GM12878 (cell line): Measurements from ENCODE around the gene CYSRT1. TPM values are rescaled to one million over a fixed set of nuclear protein-coding genes. Genes with fewer than 3 reads are reported as not detected.

Experiments used
- ATAC-seq: fragments of 200-7000 bp; cut with Tn5 transposase; 3 replicates; pipeline ENCODE4 v1.9.1; 2020; ENCODE audit warnings: mild to moderate bottlenecking, moderate library complexity
- BruUV-seq: library from RNA; stranded (reverse); fragments of 400-500 nt; replicated peaks from 2 replicates; lab custom pipeline; 2021; lab: Mats Ljungman, UMichigan
- CTCF ChIA-PET: fragments of 300-600 bp; sonication (Branson Sonifier 250); formaldehyde crosslinking; extraction: SDS; loops from one replicate; lab custom pipeline; 2021; ENCODE audit warnings: inconsistent platforms; lab: Yijun Ruan, JAX
- POLR2A ChIA-PET: fragments of 350-600 bp; formaldehyde crosslinking; extraction: SDS; loops from one replicate; lab custom pipeline; 2021; ENCODE audit warnings: inconsistent platforms; lab: Charles Lee
- RAD21 ChIA-PET: fragments of 300-600 bp; sonication (Branson Sonifier 250); formaldehyde crosslinking; loops from one replicate; lab custom pipeline; 2023; ENCODE audit warnings: antibody characterized with exemption; ENCODE audit not compliant: unreplicated experiment; lab: Charles Lee
- SMC1A ChIA-PET: fragments of 300-600 bp; sonication (Branson Sonifier 250); formaldehyde crosslinking; loops from one replicate; lab custom pipeline; 2023; ENCODE audit not compliant: unreplicated experiment, uncharacterized antibody; lab: Charles Lee
- DNase-seq: peaks from one replicate; pipeline ENCODE4 v3.0.0-alpha.2; 2011; ENCODE audit warnings: low read depth, low spot score
- FAIRE-seq: peaks from 3 replicates; lab custom pipeline; 2011; peaks lifted over from hg19 to GRCh38; lab: Jason Lieb, UNC
- H2AFZ ChIP-seq: 2 replicates; pipeline ENCODE4 v1.6.0; 2011; ENCODE audit warnings: low read depth, low read length, control low read depth; ENCODE audit not compliant: control insufficient read depth
- H3K27ac ChIP-seq: 2 replicates; pipeline ENCODE4 v1.5.1; 2011; ENCODE audit warnings: control low read depth; ENCODE audit not compliant: control insufficient read depth, insufficient read depth
- H3K27me3 ChIP-seq, 2 experiments: replicated peaks in 1 of 2; 2 replicates each; pipeline versions ENCODE4 v1.6.0 to v1.6.1; 2011; ENCODE audit warnings: low read length in 1 of 2; ENCODE audit not compliant: control insufficient read depth in 2 of 2, insufficient read depth in 2 of 2
- H3K36me3 ChIP-seq, 2 experiments: 2 replicates each; pipeline ENCODE4 v1.5.1; 2011; ENCODE audit warnings: low read length in 1 of 2; ENCODE audit not compliant: control insufficient read depth in 2 of 2, insufficient read depth in 2 of 2
- H3K4me1 ChIP-seq: 2 replicates; pipeline ENCODE4 v1.6.1; 2011; ENCODE audit warnings: mild to moderate bottlenecking, low read length, moderate library complexity, mixed read lengths; ENCODE audit not compliant: control insufficient read depth, insufficient read depth
- H3K4me2 ChIP-seq: 2 replicates; pipeline ENCODE4 v1.6.0; 2011; ENCODE audit warnings: control low read depth; ENCODE audit not compliant: control insufficient read depth, insufficient read depth
- H3K4me3 ChIP-seq: fragments of 200-600 bp; sonication (generic); 2 replicates; pipeline ENCODE4 v1.5.1; 2016
- H3K79me2 ChIP-seq: 2 replicates; pipeline ENCODE4 v1.6.0; 2011; ENCODE audit warnings: low read length; ENCODE audit not compliant: control insufficient read depth, insufficient read depth
- H3K9ac ChIP-seq: 2 replicates; pipeline ENCODE4 v1.8.0; 2011; ENCODE audit warnings: low read length, control low read depth, mixed read lengths; ENCODE audit not compliant: control insufficient read depth, insufficient read depth
- H3K9me3 ChIP-seq: replicated peaks from 3 replicates; pipeline ENCODE4 v1.5.1; 2011; ENCODE audit warnings: mild to moderate bottlenecking, low read length; ENCODE audit not compliant: control insufficient read depth, insufficient read depth
- H4K20me1 ChIP-seq: 2 replicates; pipeline ENCODE4 v1.6.0; 2011; ENCODE audit not compliant: control insufficient read depth, insufficient read depth
- LARP7 ChIP-seq: fragments of 450-650 bp; IDR thresholded peaks from 2 replicates; pipeline ENCODE4 v1.6.1; 2017; ENCODE audit warnings: mild to moderate bottlenecking
- PAX5 ChIP-seq: IDR thresholded peaks from 2 replicates; pipeline ENCODE4 v1.6.1; 2011; ENCODE audit warnings: low read depth, low read length, borderline replicate concordance
- POLR2AphosphoS2 ChIP-seq: IDR thresholded peaks from 2 replicates; pipeline ENCODE4 v1.6.1; 2011; ENCODE audit warnings: low read depth, mild to moderate bottlenecking, low read length, improper control_type of control experiment, moderate library complexity
- WGBS: methylation state at CpG from one replicate; pipeline ENCODE4 v1.1.6; 2016; ENCODE audit warnings: low lambda C conversion rate; ENCODE audit not compliant: insufficient replicate concordance, insufficient coverage; ENCODE audit errors: missing lambda C conversion rate; 5-methylcytosine and 5-hydroxymethylcytosine counted together
- in situ Hi-C: fragments of 300-500 bp; cut with MboI; formaldehyde crosslinking; loops from 9 replicates; pipeline ENCODE4 v1.14.3; 2018; ENCODE audit warnings: mixed read lengths
- intact Hi-C: fragments of 100-400 bp; cut with micrococcal nuclease; formaldehyde crosslinking; loops from one replicate; pipeline ENCODE4 v1.14.2; 2022; ENCODE audit not compliant: unreplicated experiment
- polyA plus RNA-seq, 11 experiments: library from polyadenylated mRNA; depleted of rRNA in 4 of 11; unstranded in 6 of 11; stranded (reverse) in 5 of 11; fragments of >200 nt; fragmentation: Nextera tagmentation in 4 of 11; fragmentation: Illumina TruSeq in 1 of 11; extraction: Ambion mirVana in 4 of 11; extraction: Trizol in 1 of 11; gene quantifications; 1 replicate in 1 of 11; 2 replicates in 10 of 11; pipeline versions ENCODE4 v1.2.1 to v1.2.3, GENCODE V29; 2011 to 2016; ENCODE audit warnings: inconsistent platforms in 2 of 11, missing spikeins in 2 of 11, low read depth in 1 of 11
- total RNA-seq, 4 experiments: library from RNA; depleted of rRNA in 3 of 4; stranded (reverse); fragments of >200 nt in 3 of 4; fragmentation: Illumina TruSeq in 1 of 4; extraction: Trizol in 1 of 4; gene quantifications; 2 replicates each; pipeline versions ENCODE4 v1.2.1 to v1.2.3, GENCODE V29; 2013 to 2021

The CYSRT1 gene
- total and polyA plus RNA-seq, 10 of the 15 experiments (the other 5 are each of a cell fraction or from before 2014, with no cell fraction given), result 0.24 to 3.6 (median 0.97) TPM; not detected in 1

- Histone ChIP-seq H3K79me2 (peaks cover 26% of the 10 kb centered on the region), H3K36me3 (peaks cover 8 to 14% of the 10 kb centered on the region in 2 experiments), H3K4me3 (no peak overlapping the region), H3K27ac (no peak overlapping the region), H3K9ac (no peak overlapping the region), H4K20me1 (peaks cover 4% of the 10 kb centered on the region; the same call in 1 of the 2 replicates), H2AFZ (no peak overlapping the region), H3K4me1 (peaks cover 19% of the 10 kb centered on the region), H3K9me3 (no peaks in the 10 kb centered on the region), H3K4me2 (no peak overlapping the region), H3K27me3 (no peaks in the 10 kb centered on the region)
- in situ Hi-C loops, result no loop called here
- CTCF ChIA-PET, result no interaction called here
- FAIRE-seq (no peak), ATAC-seq (no peak), DNase-seq (no peak)
- 91% methylated on average over 32 of the region's 36 CpGs for WGBS
- intact Hi-C loops, result no loop called here
- BruUV-seq, result no TSS peak
- SMC1A ChIA-PET, result no interaction called here
- POLR2A ChIA-PET, result interaction anchor here (1.6 to 9.2 kb wide), 2 partner anchors 10 to 163 kb away, joined by 3 to 112 read pairs; partner anchors contain the start of gene NELFB
- RAD21 ChIA-PET, result no interaction called here
- TF ChIP-seq POLR2AphosphoS2 (0 out of 2 replicates have a peak, but pooled peaks have one; percentile 5), PAX5 (peak; percentile 25; the same call in 1 of the 2 replicates), LARP7 (no peak)
These were observed 19.8 kb downstream of the CYSRT1 start for GRCh38 chr9:137244486-137245449.
